DOHH2 (cell line): ENCODE results near the gene RIPOR2.

ENCODE experiments used
- CTCF ChIP-seq: fragments of 200-600 bp; sonication (generic); IDR thresholded peaks from one replicate; pipeline ENCODE4 v1.5.1; 2014; ENCODE audit warnings: antibody characterized with exemption, mild to moderate bottlenecking, low read depth, low read length; ENCODE audit not compliant: poor library complexity, severe bottlenecking
- EZH2phosphoT487 ChIP-seq: fragments of 200-600 bp; sonication (generic); IDR thresholded peaks from 2 replicates; pipeline ENCODE4 v1.6.1; 2017; ENCODE audit warnings: borderline replicate concordance, mild to moderate bottlenecking, antibody characterized with exemption, low read length, moderate library complexity, mixed read lengths

GRCh38 chr6:24929242-24929641 lies 6.5 kb downstream of the RIPOR2 start:
- no peak for TF ChIP-seq EZH2phosphoT487
- no peak for TF ChIP-seq CTCF
